GM23248 (cell line): Measurements from ENCODE around the gene KRT79. TPM values are rescaled to one million over a fixed set of nuclear protein-coding genes. Genes with fewer than 3 reads are reported as not detected.
"Not testable (repeated sequence)": the region's sequence is repeated elsewhere in the genome, so short reads cannot be mapped to it uniquely, and the experiment has no call there.

Experiments
- DNase-seq: peaks from one replicate; pipeline ENCODE4 v3.0.0-alpha.2; 2015
- H2AFZ ChIP-seq: fragments of 200-600 bp; sonication (generic); 2 replicates; pipeline ENCODE4 v1.6.1; 2016; ENCODE audit warnings: antibody characterized with exemption
- H3F3A ChIP-seq: fragments of 200-600 bp; sonication (generic); 2 replicates; pipeline ENCODE4 v1.6.1; 2016; ENCODE audit warnings: mild to moderate bottlenecking, antibody characterized with exemption, mixed run types; ENCODE audit not compliant: insufficient read depth
- H3K27ac ChIP-seq: fragments of 200-600 bp; sonication (generic); 2 replicates; pipeline ENCODE4 v1.5.1; 2016; ENCODE audit warnings: mild to moderate bottlenecking
- H3K27me3 ChIP-seq: fragments of 200-600 bp; sonication (generic); replicated peaks from 2 replicates; pipeline ENCODE4 v1.6.1; 2016; ENCODE audit warnings: mild to moderate bottlenecking; ENCODE audit not compliant: insufficient read depth
- H3K36me3 ChIP-seq: fragments of 200-600 bp; sonication (generic); 2 replicates; pipeline ENCODE4 v1.6.1; 2016; ENCODE audit warnings: low read depth, mild to moderate bottlenecking
- H3K4me1 ChIP-seq: fragments of 200-600 bp; sonication (generic); 2 replicates; pipeline ENCODE4 v1.6.1; 2016; ENCODE audit warnings: mild to moderate bottlenecking; ENCODE audit not compliant: insufficient read depth
- H3K4me2 ChIP-seq: fragments of 200-600 bp; sonication (generic); one replicate; pipeline ENCODE4 v1.6.1; 2016; ENCODE audit warnings: mild to moderate bottlenecking; ENCODE audit not compliant: unreplicated experiment
- H3K4me3 ChIP-seq: fragments of 200-600 bp; sonication (generic); 2 replicates; pipeline ENCODE4 v1.5.1; 2016; ENCODE audit warnings: mild to moderate bottlenecking
- H3K79me2 ChIP-seq: fragments of 200-600 bp; sonication (generic); 2 replicates; pipeline ENCODE4 v1.6.1; 2016; ENCODE audit warnings: mild to moderate bottlenecking; ENCODE audit not compliant: insufficient read depth
- H3K9ac ChIP-seq: fragments of 200-600 bp; sonication (generic); 2 replicates; pipeline ENCODE4 v1.6.1; 2016; ENCODE audit warnings: mild to moderate bottlenecking
- H3K9me2 ChIP-seq: fragments of 200-600 bp; sonication (generic); 2 replicates; pipeline ENCODE4 v1.6.1; 2016; ENCODE audit warnings: mixed run types, mild to moderate bottlenecking, moderate library complexity; ENCODE audit not compliant: insufficient read depth
- H3K9me3 ChIP-seq: fragments of 200-600 bp; sonication (generic); one replicate; pipeline ENCODE4 v1.6.1; 2017; ENCODE audit warnings: low read depth
- H4K20me1 ChIP-seq: fragments of 200-600 bp; sonication (generic); 2 replicates; pipeline ENCODE4 v1.6.0; 2016; ENCODE audit not compliant: insufficient read depth
- EZH2 ChIP-seq: fragments of 200-600 bp; sonication (generic); IDR thresholded peaks from 2 replicates; pipeline ENCODE4 v1.6.1; 2018; ENCODE audit warnings: antibody characterized with exemption, mild to moderate bottlenecking; ENCODE audit not compliant: insufficient read depth, poor library complexity, severe bottlenecking
- EZH2phosphoT487 ChIP-seq: fragments of 200-600 bp; sonication (generic); IDR thresholded peaks from 2 replicates; pipeline ENCODE4 v1.6.1; 2018; ENCODE audit warnings: antibody characterized with exemption, moderate library complexity, mild to moderate bottlenecking, low read depth; ENCODE audit not compliant: insufficient read depth
- WGBS, 2 experiments: methylation state at CpG; one replicate each; pipeline ENCODE4 v1.1.6; 2015 to 2017; ENCODE audit warnings: low lambda C conversion rate in 2 of 2, low coverage in 1 of 2; ENCODE audit errors: missing lambda C conversion rate in 2 of 2; 5-methylcytosine and 5-hydroxymethylcytosine counted together
- in situ Hi-C: fragments of 300-500 bp; cut with MboI; formaldehyde crosslinking; loops from 2 replicates; pipeline ENCODE4 v1.15.0; 2020
- polyA plus RNA-seq: library from polyadenylated mRNA; unstranded; fragments of >200 nt; fragmentation: Nextera tagmentation; extraction: Ambion mirVana; gene quantifications from 2 replicates; pipeline ENCODE4 v1.2.1, GENCODE V29; 2016
- total RNA-seq: library from RNA; depleted of rRNA; stranded (reverse); fragments of >200 nt; shearing (Covaris generic); gene quantifications from 2 replicates; pipeline ENCODE4 v1.2.3, GENCODE V29; 2014

KRT79 gene
- total and polyA plus RNA-seq, 2 experiments from 2014 or later: 0.15 TPM; not detected in 1

GRCh38 chr12:52796429-52796794 is 37.7 kb downstream of the KRT79 start:
- H3K4me2 ChIP-seq: no peak overlapping the region
- TF ChIP-seq EZH2 (no peak), EZH2phosphoT487 (no peak)
- no peak overlapping the region for H2AFZ ChIP-seq
- no peaks in the 10 kb centered on the region for H3K9me2 ChIP-seq
- peaks cover 38% of the 10 kb centered on the region for H3K4me1 ChIP-seq
- H3K79me2 ChIP-seq: no peaks in the 10 kb centered on the region
- H3F3A ChIP-seq: peaks cover 15% of the 10 kb centered on the region; the same call in 1 of the 2 replicates
- peaks cover 6% of the 10 kb centered on the region; the same call in 1 of the 2 replicates for H3K27me3 ChIP-seq
- H3K4me3 ChIP-seq: no peak overlapping the region
- H3K27ac ChIP-seq: no peak overlapping the region
- H3K9ac ChIP-seq: no peak overlapping the region
- no peaks in the 10 kb centered on the region for H4K20me1 ChIP-seq
- no peaks in the 10 kb centered on the region for H3K9me3 ChIP-seq
- H3K36me3 ChIP-seq: no peaks in the 10 kb centered on the region
- WGBS, 2 experiments: 96 to 100% methylated on average over 3 of the region's 3 CpGs
- in situ Hi-C loops: no loop called here
- DNase-seq: no peak

- Histone ChIP-seq H3K36me3 (no peaks in the 10 kb centered on the region), H3K27me3 (peaks cover 10% of the 10 kb centered on the region), H3F3A (peaks cover 15% of the 10 kb centered on the region; the same call in 1 of the 2 replicates), H2AFZ (no peak within 1 kb of the TSS), H3K9ac (no peak within 1 kb of the TSS), H4K20me1 (no peaks in the 10 kb centered on the region), H3K9me2 (no peaks in the 10 kb centered on the region), H3K4me2 (no peak within 1 kb of the TSS), H3K9me3 (no peaks in the 10 kb centered on the region), H3K79me2 (no peaks in the 10 kb centered on the region), H3K27ac (0 out of 2 replicates have a peak within 1 kb of the TSS, but pooled peaks have one; percentile 15), H3K4me3 (no peak within 1 kb of the TSS), H3K4me1 (peaks cover 38% of the 10 kb centered on the region)
- no peak for DNase-seq
- in situ Hi-C loops: no loop called here
- 85 to 91% methylated on average over 17 of the region's 17 CpGs for WGBS, 2 experiments
- TF ChIP-seq EZH2: no peak
- TF ChIP-seq EZH2phosphoT487: no peak
These were observed 38.2 kb downstream of the KRT79 start, which contains the start of gene KRT3 for GRCh38 chr12:52795694-52796428. Gene KRT3 (minus strand): TSS chr12:52796117. CDS start chr12:52796042, 75 bp downstream.

- H2AFZ ChIP-seq, H3K9me2 ChIP-seq, DNase-seq, H4K20me1 ChIP-seq, H3K9me3 ChIP-seq, H3K27ac ChIP-seq, H3K36me3 ChIP-seq, H3K4me3 ChIP-seq, H3K9ac ChIP-seq, H3K79me2 ChIP-seq, in situ Hi-C loops, H3K4me2 ChIP-seq: not testable (repeated sequence)
- Histone ChIP-seq H3F3A (peaks cover 15% of the 10 kb centered on the region; the same call in 1 of the 2 replicates), H3K4me1 (peaks cover 38% of the 10 kb centered on the region), H3K27me3 (peaks cover 16% of the 10 kb centered on the region)
- WGBS, 2 experiments: 91 to 96% methylated on average over 2 of the region's 2 CpGs
These were observed 38.8 kb downstream of the KRT79 start for GRCh38 chr12:52795332-52795674.

GRCh38 chr12:52794479-52795331 is 39.4 kb downstream of the KRT79 start:
- no peak overlapping the region for H2AFZ ChIP-seq
- no peak overlapping the region for H3K4me3 ChIP-seq
- WGBS, 2 experiments: 54 to 58% methylated on average over 5 of the region's 5 CpGs
- H3K9ac ChIP-seq: no peak overlapping the region
- no peaks in the 10 kb centered on the region for H3K36me3 ChIP-seq
- in situ Hi-C loops: no loop called here
- peaks cover 22% of the 10 kb centered on the region for H3K27me3 ChIP-seq
- no peaks in the 10 kb centered on the region for H3K79me2 ChIP-seq
- no peaks in the 10 kb centered on the region for H3K9me2 ChIP-seq
- no peaks in the 10 kb centered on the region for H3K9me3 ChIP-seq
- DNase-seq: peak; percentile 77
- no peaks in the 10 kb centered on the region for H4K20me1 ChIP-seq
- H3K4me2 ChIP-seq: no peak overlapping the region
- peaks cover 38% of the 10 kb centered on the region for H3K4me1 ChIP-seq
- H3F3A ChIP-seq: peaks cover 15% of the 10 kb centered on the region; the same call in 1 of the 2 replicates
- 0 out of 2 replicates have a peak overlapping the region, but pooled peaks have one; percentile 15 for H3K27ac ChIP-seq
- TF ChIP-seq EZH2 (no peak), EZH2phosphoT487 (no peak)
